Stomach (tissue), 4 donors: ENCODE data around the gene PDLIM7.

Experiments
- CTCF ChIP-seq, 7 experiments: fragments of 450-650 bp in 4 of 7; fragments of 200-600 bp in 3 of 7; sonication (generic) in 3 of 7; IDR thresholded peaks; one replicate each; pipeline ENCODE4 v1.5.1; 2016 to 2019; ENCODE audit warnings: antibody characterized with exemption in 7 of 7, control low read depth in 2 of 7, mild to moderate bottlenecking in 1 of 7
- EP300 ChIP-seq: sonication (generic); formaldehyde crosslinking; IDR thresholded peaks from one replicate; pipeline ENCODE4 v1.6.1; 2017; ENCODE audit warnings: antibody characterized with exemption

- TF ChIP-seq CTCF (IDR thresholded peaks at IDR 0.05) (no peak), EP300 (no peak)
Measured at GRCh38 chr5:177465044-177465443, 32.4 kb downstream of the PDLIM7 start.
